GM12878 (cell line): ENCODE measurements around the gene AP2S1. TPM values are rescaled to one million over a fixed set of nuclear protein-coding genes. Genes with fewer than 3 reads are reported as not detected.

Experiments used
- ATAC-seq: fragments of 200-7000 bp; cut with Tn5 transposase; 3 replicates; pipeline ENCODE4 v1.9.1; 2020; ENCODE audit warnings: mild to moderate bottlenecking, moderate library complexity
- BruUV-seq: library from RNA; stranded (reverse); fragments of 400-500 nt; replicated peaks from 2 replicates; lab custom pipeline; 2021; lab: Mats Ljungman, UMichigan
- CTCF ChIA-PET: fragments of 300-600 bp; sonication (Branson Sonifier 250); formaldehyde crosslinking; extraction: SDS; loops from one replicate; lab custom pipeline; 2021; ENCODE audit warnings: inconsistent platforms; lab: Yijun Ruan, JAX
- POLR2A ChIA-PET: fragments of 350-600 bp; formaldehyde crosslinking; extraction: SDS; loops from one replicate; lab custom pipeline; 2021; ENCODE audit warnings: inconsistent platforms; lab: Charles Lee
- RAD21 ChIA-PET: fragments of 300-600 bp; sonication (Branson Sonifier 250); formaldehyde crosslinking; loops from one replicate; lab custom pipeline; 2023; ENCODE audit warnings: antibody characterized with exemption; ENCODE audit not compliant: unreplicated experiment; lab: Charles Lee
- SMC1A ChIA-PET: fragments of 300-600 bp; sonication (Branson Sonifier 250); formaldehyde crosslinking; loops from one replicate; lab custom pipeline; 2023; ENCODE audit not compliant: unreplicated experiment, uncharacterized antibody; lab: Charles Lee
- DNase-seq: peaks from one replicate; pipeline ENCODE4 v3.0.0-alpha.2; 2011; ENCODE audit warnings: low read depth, low spot score
- FAIRE-seq: peaks from 3 replicates; lab custom pipeline; 2011; peaks lifted over from hg19 to GRCh38; lab: Jason Lieb, UNC
- H2AFZ ChIP-seq: 2 replicates; pipeline ENCODE4 v1.6.0; 2011; ENCODE audit warnings: low read depth, low read length, control low read depth; ENCODE audit not compliant: control insufficient read depth
- H3K27ac ChIP-seq: 2 replicates; pipeline ENCODE4 v1.5.1; 2011; ENCODE audit warnings: control low read depth; ENCODE audit not compliant: control insufficient read depth, insufficient read depth
- H3K27me3 ChIP-seq, 2 experiments: replicated peaks in 1 of 2; 2 replicates each; pipeline versions ENCODE4 v1.6.0 to v1.6.1; 2011; ENCODE audit warnings: low read length in 1 of 2; ENCODE audit not compliant: control insufficient read depth in 2 of 2, insufficient read depth in 2 of 2
- H3K36me3 ChIP-seq, 2 experiments: 2 replicates each; pipeline ENCODE4 v1.5.1; 2011; ENCODE audit warnings: low read length in 1 of 2; ENCODE audit not compliant: control insufficient read depth in 2 of 2, insufficient read depth in 2 of 2
- H3K4me1 ChIP-seq: 2 replicates; pipeline ENCODE4 v1.6.1; 2011; ENCODE audit warnings: mild to moderate bottlenecking, low read length, moderate library complexity, mixed read lengths; ENCODE audit not compliant: control insufficient read depth, insufficient read depth
- H3K4me2 ChIP-seq: 2 replicates; pipeline ENCODE4 v1.6.0; 2011; ENCODE audit warnings: control low read depth; ENCODE audit not compliant: control insufficient read depth, insufficient read depth
- H3K4me3 ChIP-seq: fragments of 200-600 bp; sonication (generic); 2 replicates; pipeline ENCODE4 v1.5.1; 2016
- H3K79me2 ChIP-seq: 2 replicates; pipeline ENCODE4 v1.6.0; 2011; ENCODE audit warnings: low read length; ENCODE audit not compliant: control insufficient read depth, insufficient read depth
- H3K9ac ChIP-seq: 2 replicates; pipeline ENCODE4 v1.8.0; 2011; ENCODE audit warnings: low read length, control low read depth, mixed read lengths; ENCODE audit not compliant: control insufficient read depth, insufficient read depth
- H3K9me3 ChIP-seq: replicated peaks from 3 replicates; pipeline ENCODE4 v1.5.1; 2011; ENCODE audit warnings: mild to moderate bottlenecking, low read length; ENCODE audit not compliant: control insufficient read depth, insufficient read depth
- H4K20me1 ChIP-seq: 2 replicates; pipeline ENCODE4 v1.6.0; 2011; ENCODE audit not compliant: control insufficient read depth, insufficient read depth
- BRCA1 ChIP-seq: IDR thresholded peaks from 2 replicates; pipeline ENCODE4 v1.6.1; 2011; ENCODE audit warnings: low read depth, low read length, improper control_type of control experiment
- FOXM1 ChIP-seq: IDR thresholded peaks from 2 replicates; pipeline ENCODE4 v1.6.1; 2012; ENCODE audit warnings: low read depth, mild to moderate bottlenecking, inconsistent platforms, low read length, moderate library complexity
- GATAD2B ChIP-seq: fragments of 450-650 bp; conservative IDR thresholded peaks from 2 replicates; pipeline ENCODE4 v1.6.1; 2017; ENCODE audit warnings: low read depth, mild to moderate bottlenecking, moderate library complexity
- NFYA ChIP-seq: IDR thresholded peaks from 2 replicates; pipeline ENCODE4 v1.6.1; 2011; ENCODE audit warnings: low read depth, mild to moderate bottlenecking, low read length, improper control_type of control experiment, borderline replicate concordance
- NR2C1 ChIP-seq: fragments of 450-650 bp; IDR thresholded peaks from 2 replicates; pipeline ENCODE4 v1.6.1; 2017; ENCODE audit warnings: antibody characterized with exemption, mild to moderate bottlenecking, moderate library complexity
- PAX5 ChIP-seq: IDR thresholded peaks from 2 replicates; pipeline ENCODE4 v1.6.1; 2011; ENCODE audit warnings: low read depth, low read length, borderline replicate concordance
- RAD21 ChIP-seq: IDR thresholded peaks from 2 replicates; pipeline ENCODE4 v1.6.1; 2011; ENCODE audit warnings: mild to moderate bottlenecking, low read depth, low read length, moderate library complexity; ENCODE audit not compliant: insufficient read depth
- SREBF1 ChIP-seq: IDR thresholded peaks from 2 replicates; pipeline ENCODE4 v1.6.1; 2012; ENCODE audit warnings: mild to moderate bottlenecking, low read length
- TBL1XR1 ChIP-seq: IDR thresholded peaks from 2 replicates; pipeline ENCODE4 v1.6.1; 2012; ENCODE audit warnings: low read depth, low read length, improper control_type of control experiment
- ZSCAN29 ChIP-seq: fragments of 450-650 bp; IDR thresholded peaks from 2 replicates; pipeline ENCODE4 v1.6.1; 2017; ENCODE audit warnings: mild to moderate bottlenecking, moderate library complexity
- WGBS: methylation state at CpG from one replicate; pipeline ENCODE4 v1.1.6; 2016; ENCODE audit warnings: low lambda C conversion rate; ENCODE audit not compliant: insufficient replicate concordance, insufficient coverage; ENCODE audit errors: missing lambda C conversion rate; 5-methylcytosine and 5-hydroxymethylcytosine counted together
- in situ Hi-C: fragments of 300-500 bp; cut with MboI; formaldehyde crosslinking; loops from 9 replicates; pipeline ENCODE4 v1.14.3; 2018; ENCODE audit warnings: mixed read lengths
- intact Hi-C: fragments of 100-400 bp; cut with micrococcal nuclease; formaldehyde crosslinking; loops from one replicate; pipeline ENCODE4 v1.14.2; 2022; ENCODE audit not compliant: unreplicated experiment
- polyA plus RNA-seq, 11 experiments: library from polyadenylated mRNA; depleted of rRNA in 4 of 11; unstranded in 6 of 11; stranded (reverse) in 5 of 11; fragments of >200 nt; fragmentation: Nextera tagmentation in 4 of 11; fragmentation: Illumina TruSeq in 1 of 11; extraction: Ambion mirVana in 4 of 11; extraction: Trizol in 1 of 11; gene quantifications; 1 replicate in 1 of 11; 2 replicates in 10 of 11; pipeline versions ENCODE4 v1.2.1 to v1.2.3, GENCODE V29; 2011 to 2016; ENCODE audit warnings: inconsistent platforms in 2 of 11, missing spikeins in 2 of 11, low read depth in 1 of 11
- total RNA-seq, 4 experiments: library from RNA; depleted of rRNA in 3 of 4; stranded (reverse); fragments of >200 nt in 3 of 4; fragmentation: Illumina TruSeq in 1 of 4; extraction: Trizol in 1 of 4; gene quantifications; 2 replicates each; pipeline versions ENCODE4 v1.2.1 to v1.2.3, GENCODE V29; 2013 to 2021
- TF ChIP-seq, protein P1 (sequence below): IDR thresholded peaks from 2 replicates; pipeline ENCODE4 v1.6.1; 2011; ENCODE audit warnings: borderline replicate concordance, low read depth, mild to moderate bottlenecking, moderate library complexity, low read length; ENCODE audit not compliant: insufficient read depth, poor library complexity, severe bottlenecking
- TF ChIP-seq, protein P2 (sequence below), 3 experiments: IDR thresholded peaks in 2 of 3; conservative IDR thresholded peaks in 1 of 3; 2 replicates each; pipeline ENCODE4 v1.5.1; 2011; ENCODE audit warnings: low read depth in 3 of 3, low read length in 3 of 3, mild to moderate bottlenecking in 3 of 3, control low read depth in 2 of 3, moderate library complexity in 2 of 3, inconsistent platforms in 1 of 3, mixed read lengths in 1 of 3; ENCODE audit not compliant: control insufficient read depth in 2 of 3, insufficient read depth in 1 of 3; ENCODE audit errors: extremely low read depth in 1 of 3
- TF ChIP-seq, protein P3 (sequence below): fragments of 150-350 bp; IDR thresholded peaks from 2 replicates; pipeline ENCODE4 v1.6.1; 2014; ENCODE audit warnings: mild to moderate bottlenecking, low read depth, low read length
- TF ChIP-seq, protein P4 (sequence below): IDR thresholded peaks from 2 replicates; pipeline ENCODE4 v1.6.1; 2012; ENCODE audit warnings: low read depth, low read length, improper control_type of control experiment
- TF ChIP-seq, protein P5 (sequence below): fragments of 450-650 bp; formaldehyde crosslinking; IDR thresholded peaks from 2 replicates; pipeline ENCODE4 v1.4.0; 2020; ENCODE audit warnings: mild to moderate bottlenecking, moderate library complexity

The AP2S1 gene
- total and polyA plus RNA-seq, 10 of the 15 experiments (the other 5 are each of a cell fraction or from before 2014, with no cell fraction given), result 10.8 to 239 (median 104) TPM

DNA sequence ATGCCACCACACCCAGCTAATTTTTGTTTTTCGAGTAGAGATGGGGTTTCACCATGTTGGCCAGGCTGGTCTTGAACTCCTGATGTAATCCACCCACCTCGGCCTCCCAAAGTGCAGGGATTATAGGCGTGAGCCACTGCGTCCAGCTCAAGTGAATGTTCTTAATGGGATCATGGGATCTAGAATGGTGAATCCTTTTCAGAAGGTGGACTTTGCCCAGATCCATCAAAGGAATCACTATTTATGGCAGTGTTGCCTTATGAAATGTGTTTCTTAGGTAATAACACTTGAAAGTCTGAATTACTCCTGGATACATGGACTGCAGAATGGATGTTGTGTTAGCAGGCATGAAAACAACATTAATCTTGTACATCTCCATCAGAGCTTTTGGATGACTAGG, 30.4 kb upstream of the AP2S1 start:
- ChIA-PET POLR2A (no interaction called here), RAD21 (no interaction called here), CTCF (interaction anchor here (0.7 to 1.0 kb wide), 2 partner anchors 41 to 1467 kb away, joined by 5 read pairs; no protein-coding TSS in a partner anchor), SMC1A (interaction anchor here (1.6 kb wide), 1 partner anchor 33 kb away, joined by 3 read pairs; no protein-coding TSS in a partner anchor)
- 100% methylated on average over 4 of the region's 4 CpGs for WGBS
- Histone ChIP-seq H3K4me2 (no peak overlapping the region), H3K36me3 (peaks cover 0 to 3% of the 10 kb centered on the region in 2 experiments; a peak in 1 of 4 replicates), H3K27me3 (no peaks in the 10 kb centered on the region), H3K9ac (no peak overlapping the region), H3K27ac (no peak overlapping the region), H3K4me1 (peaks cover 4% of the 10 kb centered on the region), H3K4me3 (no peak overlapping the region), H3K9me3 (no peaks in the 10 kb centered on the region), H2AFZ (no peak overlapping the region), H3K79me2 (peaks cover 10% of the 10 kb centered on the region), H4K20me1 (no peaks in the 10 kb centered on the region)
- no peak for ATAC-seq
- FAIRE-seq, result no peak
- intact Hi-C loops (no loop called here), in situ Hi-C loops (no loop called here)
- no TSS peak for BruUV-seq
- no peak for DNase-seq
- TF ChIP-seq, protein P1, sequence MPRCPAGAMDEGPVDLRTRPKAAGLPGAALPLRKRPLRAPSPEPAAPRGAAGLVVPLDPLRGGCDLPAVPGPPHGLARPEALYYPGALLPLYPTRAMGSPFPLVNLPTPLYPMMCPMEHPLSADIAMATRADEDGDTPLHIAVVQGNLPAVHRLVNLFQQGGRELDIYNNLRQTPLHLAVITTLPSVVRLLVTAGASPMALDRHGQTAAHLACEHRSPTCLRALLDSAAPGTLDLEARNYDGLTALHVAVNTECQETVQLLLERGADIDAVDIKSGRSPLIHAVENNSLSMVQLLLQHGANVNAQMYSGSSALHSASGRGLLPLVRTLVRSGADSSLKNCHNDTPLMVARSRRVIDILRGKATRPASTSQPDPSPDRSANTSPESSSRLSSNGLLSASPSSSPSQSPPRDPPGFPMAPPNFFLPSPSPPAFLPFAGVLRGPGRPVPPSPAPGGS, result no peak
- TF ChIP-seq FOXM1, result no peak
- no peak for TF ChIP-seq PAX5
- no peak for TF ChIP-seq NFYA
- TF ChIP-seq ZSCAN29, result no peak
- no peak for TF ChIP-seq TBL1XR1
- TF ChIP-seq, protein P2, sequence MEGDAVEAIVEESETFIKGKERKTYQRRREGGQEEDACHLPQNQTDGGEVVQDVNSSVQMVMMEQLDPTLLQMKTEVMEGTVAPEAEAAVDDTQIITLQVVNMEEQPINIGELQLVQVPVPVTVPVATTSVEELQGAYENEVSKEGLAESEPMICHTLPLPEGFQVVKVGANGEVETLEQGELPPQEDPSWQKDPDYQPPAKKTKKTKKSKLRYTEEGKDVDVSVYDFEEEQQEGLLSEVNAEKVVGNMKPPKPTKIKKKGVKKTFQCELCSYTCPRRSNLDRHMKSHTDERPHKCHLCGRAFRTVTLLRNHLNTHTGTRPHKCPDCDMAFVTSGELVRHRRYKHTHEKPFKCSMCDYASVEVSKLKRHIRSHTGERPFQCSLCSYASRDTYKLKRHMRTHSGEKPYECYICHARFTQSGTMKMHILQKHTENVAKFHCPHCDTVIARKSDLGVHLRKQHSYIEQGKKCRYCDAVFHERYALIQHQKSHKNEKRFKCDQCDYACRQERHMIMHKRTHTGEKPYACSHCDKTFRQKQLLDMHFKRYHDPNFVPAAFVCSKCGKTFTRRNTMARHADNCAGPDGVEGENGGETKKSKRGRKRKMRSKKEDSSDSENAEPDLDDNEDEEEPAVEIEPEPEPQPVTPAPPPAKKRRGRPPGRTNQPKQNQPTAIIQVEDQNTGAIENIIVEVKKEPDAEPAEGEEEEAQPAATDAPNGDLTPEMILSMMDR (IDR thresholded peaks at IDR 0.05 in 2 of 3, conservative IDR thresholded peaks at IDR 0.05 in 1 of 3; ENCODE audit: control insufficient read depth in 2 of 3, extremely low read depth in 1 of 3, insufficient read depth in 1 of 3, low read depth in 3 of 3, low read length in 3 of 3), result no peak
- TF ChIP-seq, protein P3, sequence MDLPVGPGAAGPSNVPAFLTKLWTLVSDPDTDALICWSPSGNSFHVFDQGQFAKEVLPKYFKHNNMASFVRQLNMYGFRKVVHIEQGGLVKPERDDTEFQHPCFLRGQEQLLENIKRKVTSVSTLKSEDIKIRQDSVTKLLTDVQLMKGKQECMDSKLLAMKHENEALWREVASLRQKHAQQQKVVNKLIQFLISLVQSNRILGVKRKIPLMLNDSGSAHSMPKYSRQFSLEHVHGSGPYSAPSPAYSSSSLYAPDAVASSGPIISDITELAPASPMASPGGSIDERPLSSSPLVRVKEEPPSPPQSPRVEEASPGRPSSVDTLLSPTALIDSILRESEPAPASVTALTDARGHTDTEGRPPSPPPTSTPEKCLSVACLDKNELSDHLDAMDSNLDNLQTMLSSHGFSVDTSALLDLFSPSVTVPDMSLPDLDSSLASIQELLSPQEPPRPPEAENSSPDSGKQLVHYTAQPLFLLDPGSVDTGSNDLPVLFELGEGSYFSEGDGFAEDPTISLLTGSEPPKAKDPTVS, result no peak
- TF ChIP-seq NR2C1, result no peak
- no peak for TF ChIP-seq RAD21
- no peak for TF ChIP-seq BRCA1
- TF ChIP-seq, protein P4, sequence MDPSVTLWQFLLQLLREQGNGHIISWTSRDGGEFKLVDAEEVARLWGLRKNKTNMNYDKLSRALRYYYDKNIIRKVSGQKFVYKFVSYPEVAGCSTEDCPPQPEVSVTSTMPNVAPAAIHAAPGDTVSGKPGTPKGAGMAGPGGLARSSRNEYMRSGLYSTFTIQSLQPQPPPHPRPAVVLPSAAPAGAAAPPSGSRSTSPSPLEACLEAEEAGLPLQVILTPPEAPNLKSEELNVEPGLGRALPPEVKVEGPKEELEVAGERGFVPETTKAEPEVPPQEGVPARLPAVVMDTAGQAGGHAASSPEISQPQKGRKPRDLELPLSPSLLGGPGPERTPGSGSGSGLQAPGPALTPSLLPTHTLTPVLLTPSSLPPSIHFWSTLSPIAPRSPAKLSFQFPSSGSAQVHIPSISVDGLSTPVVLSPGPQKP, result no peak
- TF ChIP-seq, protein P5, sequence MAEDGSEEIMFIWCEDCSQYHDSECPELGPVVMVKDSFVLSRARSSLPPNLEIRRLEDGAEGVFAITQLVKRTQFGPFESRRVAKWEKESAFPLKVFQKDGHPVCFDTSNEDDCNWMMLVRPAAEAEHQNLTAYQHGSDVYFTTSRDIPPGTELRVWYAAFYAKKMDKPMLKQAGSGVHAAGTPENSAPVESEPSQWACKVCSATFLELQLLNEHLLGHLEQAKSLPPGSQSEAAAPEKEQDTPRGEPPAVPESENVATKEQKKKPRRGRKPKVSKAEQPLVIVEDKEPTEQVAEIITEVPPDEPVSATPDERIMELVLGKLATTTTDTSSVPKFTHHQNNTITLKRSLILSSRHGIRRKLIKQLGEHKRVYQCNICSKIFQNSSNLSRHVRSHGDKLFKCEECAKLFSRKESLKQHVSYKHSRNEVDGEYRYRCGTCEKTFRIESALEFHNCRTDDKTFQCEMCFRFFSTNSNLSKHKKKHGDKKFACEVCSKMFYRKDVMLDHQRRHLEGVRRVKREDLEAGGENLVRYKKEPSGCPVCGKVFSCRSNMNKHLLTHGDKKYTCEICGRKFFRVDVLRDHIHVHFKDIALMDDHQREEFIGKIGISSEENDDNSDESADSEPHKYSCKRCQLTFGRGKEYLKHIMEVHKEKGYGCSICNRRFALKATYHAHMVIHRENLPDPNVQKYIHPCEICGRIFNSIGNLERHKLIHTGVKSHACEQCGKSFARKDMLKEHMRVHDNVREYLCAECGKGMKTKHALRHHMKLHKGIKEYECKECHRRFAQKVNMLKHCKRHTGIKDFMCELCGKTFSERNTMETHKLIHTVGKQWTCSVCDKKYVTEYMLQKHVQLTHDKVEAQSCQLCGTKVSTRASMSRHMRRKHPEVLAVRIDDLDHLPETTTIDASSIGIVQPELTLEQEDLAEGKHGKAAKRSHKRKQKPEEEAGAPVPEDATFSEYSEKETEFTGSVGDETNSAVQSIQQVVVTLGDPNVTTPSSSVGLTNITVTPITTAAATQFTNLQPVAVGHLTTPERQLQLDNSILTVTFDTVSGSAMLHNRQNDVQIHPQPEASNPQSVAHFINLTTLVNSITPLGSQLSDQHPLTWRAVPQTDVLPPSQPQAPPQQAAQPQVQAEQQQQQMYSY (CRISPR knock-in tag), result no peak
- TF ChIP-seq GATAD2B, result no peak
- no peak for TF ChIP-seq SREBF1
